DMS79 (cell line): ENCODE measurements around the gene SOBP.
"Not testable (repeated sequence)": the region's sequence is repeated elsewhere in the genome, so short reads cannot be mapped to it uniquely, and the experiment has no call there.

Experiments
- DNase-seq: peaks from one replicate; lab custom pipeline; 2025; lab: John Stamatoyannopoulos, UW

Gene SOBP

DNA sequence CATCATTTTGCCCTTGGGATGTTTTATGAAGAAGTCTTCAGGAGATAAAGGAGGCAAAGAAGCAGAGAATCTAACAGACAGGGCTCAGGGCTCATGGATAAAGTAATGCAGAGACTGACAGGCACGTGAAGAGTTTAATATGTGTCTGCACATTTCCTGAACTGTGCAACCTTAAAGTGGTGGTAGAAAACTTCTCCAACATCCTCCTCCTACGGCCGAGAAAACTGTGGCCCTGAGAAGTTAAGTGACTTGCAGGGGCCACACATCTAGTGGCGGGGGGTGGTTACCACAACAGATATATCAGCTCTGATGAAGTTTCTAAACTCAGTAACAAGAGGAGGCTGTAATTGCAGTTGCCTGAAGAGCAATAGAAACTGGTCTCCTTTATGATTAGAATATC, 61.0 kb downstream of the SOBP start:
- DNase-seq = no peak

DNA sequence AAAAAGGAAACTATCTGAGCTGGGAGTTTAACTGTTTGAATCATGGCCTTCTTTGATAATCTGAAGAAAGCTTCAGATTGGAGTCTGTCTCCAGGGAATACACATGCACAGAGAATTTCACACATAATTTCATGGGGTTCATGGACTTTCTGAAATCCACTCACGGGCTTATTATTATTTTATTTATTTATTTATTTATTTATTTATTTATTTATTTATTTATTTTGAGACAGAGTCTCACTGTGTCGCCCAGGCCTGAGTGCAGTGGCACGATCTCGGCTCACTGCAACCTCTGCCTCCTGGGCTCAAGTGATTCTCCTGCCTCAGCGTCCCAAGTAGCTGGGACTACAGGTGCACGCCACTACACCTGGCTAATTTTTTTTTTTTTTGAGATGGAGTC, 63.2 kb downstream of the SOBP start:
- not testable (repeated sequence) for DNase-seq

DNA sequence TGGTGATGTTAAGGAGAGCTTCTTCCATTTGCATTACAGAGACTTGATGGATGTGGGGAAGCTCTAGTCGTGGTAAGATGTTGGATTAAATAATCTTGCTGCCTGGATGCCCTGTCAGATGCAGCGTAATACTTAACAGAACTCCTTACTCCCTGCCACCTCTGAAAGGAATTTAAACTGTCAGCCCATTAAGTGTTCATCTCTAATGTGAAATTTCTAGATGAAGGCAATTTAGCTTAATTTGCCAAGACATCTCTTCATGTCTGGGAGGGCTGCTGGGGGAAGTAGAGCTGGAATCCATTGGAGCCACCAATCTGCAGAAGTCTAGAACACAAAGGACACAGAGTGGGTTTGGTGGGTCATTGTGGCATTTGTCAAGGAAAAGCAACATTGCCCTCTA, 64.4 kb downstream of the SOBP start:
- no peak for DNase-seq

GRCh38 chr6:107554918-107555317, 65.0 kb downstream of the SOBP start:
- DNase-seq = no peak

DNA sequence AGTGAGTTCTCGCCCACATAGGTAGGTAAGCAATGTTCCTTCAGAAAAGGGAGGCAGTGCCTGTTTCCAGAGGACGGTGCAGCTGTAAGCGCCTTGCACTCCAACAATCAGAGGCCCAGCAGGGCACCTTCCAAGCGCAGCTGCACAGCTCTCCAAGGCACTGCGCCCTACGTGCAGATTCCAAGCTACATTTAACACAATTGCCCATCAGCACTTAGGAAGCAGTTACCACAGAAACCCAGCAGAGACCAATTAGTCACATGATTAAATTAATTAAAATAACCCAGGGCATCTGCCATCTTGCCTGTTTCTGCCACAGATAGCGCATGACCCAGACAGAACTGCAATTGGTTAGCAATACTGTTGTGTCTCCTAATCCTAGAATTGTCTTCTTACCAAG, 65.5 kb downstream of the SOBP start:
- no peak for DNase-seq

DNA sequence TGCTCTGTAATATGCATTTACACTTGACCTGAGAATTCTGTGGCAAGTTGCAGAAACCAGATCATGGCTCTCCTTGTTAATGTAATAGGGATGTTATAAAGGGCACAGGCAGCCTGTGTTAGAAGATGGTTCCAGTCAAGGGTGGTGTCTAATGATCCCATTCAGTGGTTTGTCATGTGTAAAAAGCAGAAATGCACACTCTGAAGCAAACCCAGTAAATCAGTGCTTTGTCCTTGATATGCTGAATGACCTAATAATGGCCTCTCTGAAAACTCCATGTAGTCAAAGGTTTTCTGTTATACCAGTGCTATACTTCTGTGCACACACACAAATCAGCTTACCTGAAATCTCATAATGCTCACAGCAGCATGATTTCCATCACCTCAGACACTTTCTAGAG, 66.2 kb downstream of the SOBP start:
- no peak for DNase-seq

GRCh38 chr6:107557698-107558097, 67.8 kb downstream of the SOBP start:
- DNase-seq = no peak

DNA sequence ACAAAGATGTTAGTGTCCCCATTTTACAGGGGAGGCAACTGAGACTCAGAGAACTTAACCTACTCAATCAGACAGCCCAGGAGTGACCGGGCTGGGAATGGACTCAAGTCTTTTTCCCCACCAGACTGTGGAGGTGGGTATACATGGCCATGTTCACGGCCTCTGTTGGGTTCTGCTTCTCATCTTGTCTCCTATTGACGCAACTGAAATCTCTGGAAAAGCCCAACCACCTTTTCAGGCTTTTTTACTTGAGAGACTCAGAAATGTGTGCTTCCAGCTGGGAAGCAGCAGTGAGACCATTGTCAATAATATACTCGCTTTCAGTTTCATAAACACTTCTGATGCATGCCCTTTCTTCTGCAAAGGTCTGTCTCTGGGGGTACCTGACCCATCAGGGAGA, 70.7 kb downstream of the SOBP start:
- DNase-seq = no peak

- DNase-seq = no peak
These were observed 71.4 kb downstream of the SOBP start for GRCh38 chr6:107561306-107561705.

GRCh38 chr6:107563694-107564588, 74.0 kb downstream of the SOBP start:
- no peak for DNase-seq

GRCh38 chr6:107564589-107564951, 74.7 kb downstream of the SOBP start:
- no peak for DNase-seq

DNA sequence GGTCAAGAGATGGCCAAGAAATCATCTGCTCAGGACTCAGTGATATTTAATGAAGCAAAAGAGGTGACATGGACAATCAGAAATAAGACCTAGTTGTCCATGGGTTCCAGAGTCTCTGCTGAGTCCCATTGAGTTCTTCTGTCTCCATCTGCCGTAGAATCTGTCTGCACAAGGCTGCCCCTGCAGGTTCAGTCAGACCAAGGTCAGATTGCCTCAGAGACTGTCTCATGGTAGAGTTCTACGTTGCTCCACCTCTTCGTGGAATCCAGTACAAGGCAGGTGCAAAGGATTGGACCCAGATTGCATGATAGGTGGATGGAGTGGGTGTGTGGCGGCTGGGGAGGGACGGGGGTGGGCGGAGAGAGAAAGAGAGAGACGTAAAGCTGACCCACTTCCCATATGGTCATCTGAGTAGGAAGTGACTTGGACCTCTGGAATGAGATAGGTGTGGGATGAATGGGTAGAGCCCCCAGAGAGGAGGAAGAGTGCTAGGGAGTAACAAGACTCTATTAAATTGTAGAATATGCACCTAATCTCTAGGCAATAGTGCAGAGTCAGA, 75.3 kb downstream of the SOBP start:
- DNase-seq = no peak

- DNase-seq = no peak
These were observed 77.7 kb downstream of the SOBP start for GRCh38 chr6:107567643-107568042.

- DNase-seq = no peak
These were observed 79.6 kb downstream of the SOBP start for GRCh38 chr6:107569473-107569872.

GRCh38 chr6:107571354-107571753, 81.4 kb downstream of the SOBP start:
- no peak for DNase-seq

DNA sequence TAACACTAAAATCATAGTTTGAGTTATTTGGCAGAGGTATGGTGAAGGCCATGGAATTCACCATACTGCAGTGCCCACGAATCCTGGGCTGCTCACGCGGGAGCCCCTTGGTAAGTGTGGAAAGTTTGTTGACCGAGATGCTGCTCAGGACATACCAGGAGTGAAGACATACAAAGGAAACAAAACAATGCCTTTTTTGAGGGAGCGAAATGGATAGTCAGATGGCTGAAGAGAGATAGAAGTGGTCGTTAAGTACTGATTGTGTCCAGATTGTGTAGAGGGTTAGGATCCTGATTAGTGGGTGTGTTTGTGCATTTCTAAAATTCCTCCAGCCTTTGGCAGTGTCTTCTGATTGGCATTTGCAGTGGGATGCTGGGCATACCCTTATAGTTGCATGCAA, 83.0 kb downstream of the SOBP start:
- no peak for DNase-seq

DNA sequence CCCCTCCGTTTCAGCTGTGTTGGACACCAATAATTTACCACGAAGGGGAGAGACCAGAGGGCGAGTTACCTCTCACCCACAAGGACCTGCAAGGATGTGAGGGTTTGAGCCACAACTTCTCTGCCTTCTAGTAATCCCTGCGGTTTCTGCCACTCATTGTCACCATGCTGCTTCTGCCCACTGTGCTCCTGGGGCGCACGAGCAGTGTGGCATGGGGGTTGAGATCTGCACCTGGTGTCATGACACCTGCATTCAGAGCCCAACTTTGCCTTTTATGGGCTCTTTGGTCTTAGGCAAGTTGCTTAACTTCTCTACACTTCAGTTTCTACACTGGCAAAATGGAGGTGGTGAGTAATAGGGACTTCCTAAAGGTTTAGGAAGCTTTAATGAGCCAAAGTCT, 84.9 kb downstream of the SOBP start:
- DNase-seq = no peak

GRCh38 chr6:107576852-107577251, 86.9 kb downstream of the SOBP start:
- DNase-seq = no peak

GRCh38 chr6:107578642-107579341, 88.9 kb downstream of the SOBP start:
- DNase-seq = no peak

- DNase-seq = no peak
These were observed 89.6 kb downstream of the SOBP start for GRCh38 chr6:107579456-107580056.

- DNase-seq = no peak
These were observed 92.2 kb downstream of the SOBP start for GRCh38 chr6:107582086-107582485.

GRCh38 chr6:107584726-107585125, 94.8 kb downstream of the SOBP start:
- no peak for DNase-seq
